ENCODE measurements around the gene NABP2.
A peak's percentile ranks its signal among the peaks of the same experiment; 100 is the strongest.
"Not testable (repeated sequence)": the region's sequence is repeated elsewhere in the genome, so short reads cannot be mapped to it uniquely, and the experiment has no call there.

The NABP2 gene

DNA sequence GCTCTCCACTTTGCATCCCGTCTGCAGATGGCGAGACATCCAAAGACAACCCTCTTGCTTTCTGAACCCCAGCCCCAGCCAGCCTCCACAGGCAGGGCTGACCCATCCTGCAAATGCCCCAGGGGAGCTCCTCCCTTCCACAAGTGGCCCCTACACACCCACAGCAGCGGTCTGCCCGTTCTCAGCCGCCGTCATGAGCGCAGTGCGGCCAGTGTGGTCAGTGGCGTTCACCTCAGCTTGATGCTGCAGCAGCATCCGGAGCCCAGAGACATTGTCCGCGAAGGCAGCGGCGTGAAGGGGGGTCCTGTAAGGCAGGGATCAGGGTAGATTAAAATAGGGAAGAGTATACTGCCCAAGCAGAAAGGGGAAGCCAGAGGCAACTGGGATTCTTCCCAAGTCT is 20.4 kb downstream of the NABP2 start:
- DNase-seq (ENCODE audit: low read depth in 2 of 2): no peak

- DNase-seq (ENCODE audit: low read depth in 2 of 2): no peak
These were observed 23.8 kb downstream of the NABP2 start for GRCh38 chr12:56247923-56248322.

DNA sequence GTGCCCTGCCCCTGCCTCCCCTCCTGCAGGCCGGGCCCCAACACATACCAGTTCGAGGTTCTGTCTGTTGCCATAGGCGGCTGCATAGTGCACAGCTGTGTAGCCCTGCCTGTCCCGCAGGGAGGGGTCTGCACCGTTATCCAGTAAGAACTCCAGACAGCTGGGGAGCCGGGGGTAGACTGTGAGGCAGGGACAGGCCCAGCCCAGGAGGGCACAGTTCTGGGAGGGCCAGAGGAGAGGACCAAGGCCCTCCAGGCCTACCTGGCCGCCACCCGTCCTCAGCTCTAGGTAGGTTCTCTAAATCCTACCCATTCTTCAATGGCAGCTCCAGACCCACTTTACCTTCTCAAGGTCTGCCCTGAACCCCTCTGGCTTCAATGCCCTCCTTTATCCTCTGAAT is 24.6 kb downstream of the NABP2 start:
- no peak for DNase-seq (ENCODE audit: low read depth in 2 of 2)

GRCh38 chr12:56252649-56253048 is 28.5 kb downstream of the NABP2 start:
- DNase-seq (ENCODE audit: low read depth in 2 of 2): no peak

- no peak for DNase-seq (ENCODE audit: low read depth in 2 of 2)
These were observed 28.9 kb downstream of the NABP2 start for GRCh38 chr12:56253091-56253490.

GRCh38 chr12:56255671-56256070 is 31.5 kb downstream of the NABP2 start:
- no peak for DNase-seq (ENCODE audit: low read depth in 2 of 2)

GRCh38 chr12:56256326-56256960 is 32.3 kb downstream of the NABP2 start:
- DNase-seq (ENCODE audit: low read depth in 2 of 2): no peak

DNA sequence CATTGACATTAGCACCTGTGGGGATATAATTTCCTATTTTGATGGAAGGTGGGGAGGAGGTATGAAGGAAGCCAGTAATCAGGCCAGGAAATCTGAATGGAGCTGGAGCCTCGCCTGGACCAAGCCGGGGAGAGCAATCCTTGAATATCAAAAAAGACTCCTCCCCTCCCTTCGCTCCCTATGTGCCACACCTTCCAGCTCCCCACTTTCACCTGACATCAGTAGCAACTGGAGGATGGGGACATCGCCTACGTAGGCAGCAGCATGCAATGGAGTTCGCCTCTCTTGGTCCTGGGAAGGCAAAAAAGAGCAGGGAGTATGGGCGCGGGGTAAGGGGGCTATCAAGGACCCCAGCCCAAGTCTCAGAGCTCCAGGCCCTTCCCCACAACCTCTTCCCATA is 32.9 kb downstream of the NABP2 start:
- DNase-seq (ENCODE audit: low read depth in 2 of 2): no peak

DNA sequence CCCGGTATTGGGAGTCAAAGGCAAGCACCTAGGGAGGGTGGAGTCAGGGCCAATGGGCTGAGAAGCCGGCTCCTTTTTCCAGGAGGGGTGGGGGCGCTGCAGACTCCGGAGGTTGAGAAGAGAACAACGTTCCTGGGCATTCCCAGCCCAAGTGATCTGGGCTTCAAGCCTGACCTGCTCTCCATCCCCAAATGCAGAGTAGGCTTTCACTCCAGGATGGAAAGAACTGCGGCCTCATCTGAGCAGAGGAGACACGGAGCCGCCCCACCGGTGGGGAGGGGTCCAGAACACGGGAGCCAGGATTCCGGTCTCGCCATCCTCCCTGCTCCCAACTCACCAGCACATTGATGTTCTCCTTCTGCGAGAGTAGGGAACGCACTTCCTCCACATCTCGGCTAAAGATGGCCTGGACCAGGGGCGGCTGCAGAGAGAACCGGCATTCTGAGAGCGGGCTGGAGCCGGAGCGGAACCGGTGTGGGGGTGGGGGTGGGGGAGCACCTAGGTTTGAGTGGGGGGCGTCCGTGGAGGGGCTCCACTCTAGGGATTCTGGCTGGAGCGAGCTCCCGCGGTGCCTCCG is 33.4 kb downstream of the NABP2 start:
- DNase-seq (ENCODE audit: low read depth in 2 of 2): no peak

DNA sequence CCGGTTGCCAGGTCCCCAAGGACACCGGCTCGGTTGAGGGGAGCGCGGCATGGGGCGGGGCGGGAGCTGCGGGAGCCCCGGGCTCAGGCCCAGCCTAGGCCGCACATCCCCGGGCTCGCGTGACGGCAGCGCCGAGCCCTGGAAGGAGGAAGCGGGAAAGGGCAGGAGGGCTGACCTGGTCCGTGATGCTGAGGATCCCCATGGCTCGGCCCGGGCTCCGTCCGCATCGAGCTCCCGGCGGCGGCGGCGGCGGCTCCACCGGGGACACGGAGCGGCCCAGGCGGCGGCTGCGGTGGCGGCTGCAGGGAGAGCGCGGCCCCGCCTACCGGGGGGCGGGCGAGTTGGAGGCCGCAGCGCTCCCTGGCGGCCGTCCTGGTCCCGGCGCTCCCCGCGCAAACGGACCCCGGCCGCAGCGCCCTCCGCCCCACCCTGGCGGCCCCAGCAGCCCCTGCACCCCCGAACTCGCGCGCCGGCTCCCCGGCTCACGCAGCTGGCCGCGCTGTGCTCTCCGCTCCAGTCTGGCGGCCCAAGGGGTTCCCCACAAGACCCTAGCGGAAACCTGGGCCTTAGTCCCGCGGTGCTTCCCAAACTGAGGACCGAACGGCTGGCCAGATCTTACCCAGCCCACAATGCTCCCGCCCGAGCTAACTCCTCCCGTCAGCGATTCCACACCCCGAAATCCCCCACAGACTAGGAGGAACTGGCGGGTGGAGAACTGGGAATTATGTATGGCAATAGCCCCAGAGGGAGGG is 34.1 kb downstream of the NABP2 start, which contains the start of gene ANKRD52:
ANKRD52 (minus strand) TSS at position 317 of the 752 bp plus-strand sequence; CDS start at position 202, 115 bp downstream.
- peak; percentile 48 to 69 for DNase-seq (ENCODE audit: low read depth in 2 of 2)

GRCh38 chr12:56258820-56259183 is 34.7 kb downstream of the NABP2 start:
- no peak for DNase-seq (ENCODE audit: low read depth in 2 of 2)

DNA sequence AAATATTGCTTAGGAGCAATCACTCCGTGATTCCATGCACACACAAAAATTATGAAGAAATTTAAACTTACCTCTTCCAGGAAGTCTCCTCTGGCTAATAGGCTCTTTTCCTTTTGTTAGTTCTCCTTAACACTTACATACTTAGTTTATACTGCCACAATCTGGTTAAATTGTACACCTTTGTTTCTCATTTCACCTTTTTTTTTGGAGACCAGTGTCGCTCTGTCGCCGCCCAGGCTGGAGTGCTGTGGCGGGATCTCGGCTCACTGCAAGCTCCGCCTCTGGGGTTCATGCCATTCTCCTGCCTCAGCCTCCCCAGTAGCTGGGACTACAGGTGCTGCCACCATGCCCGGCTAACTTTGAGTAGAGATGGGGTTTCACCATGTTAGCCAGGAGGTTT is 36.2 kb downstream of the NABP2 start:
- DNase-seq (ENCODE audit: low read depth in 2 of 2): no peak

DNA sequence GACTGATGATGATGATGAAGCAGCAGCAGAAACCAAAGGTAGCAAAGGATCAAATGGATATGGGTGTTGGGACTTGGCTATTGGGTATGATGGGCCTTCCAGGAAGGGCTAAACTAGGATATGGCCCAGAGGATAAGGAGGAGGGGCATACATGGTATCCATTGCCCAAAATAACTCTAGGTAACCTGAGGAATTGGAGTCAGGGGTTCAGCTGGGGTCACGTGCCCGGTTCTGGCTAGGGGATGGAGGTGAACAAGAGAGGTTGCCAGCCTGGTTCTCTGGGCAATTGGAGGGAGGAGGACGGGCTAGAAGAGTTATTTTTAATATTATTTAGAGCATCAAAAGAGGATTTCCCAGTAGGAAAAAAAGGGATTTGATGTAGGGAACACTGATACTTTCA is 36.8 kb downstream of the NABP2 start:
- DNase-seq (ENCODE audit: low read depth in 2 of 2): no peak

DNA sequence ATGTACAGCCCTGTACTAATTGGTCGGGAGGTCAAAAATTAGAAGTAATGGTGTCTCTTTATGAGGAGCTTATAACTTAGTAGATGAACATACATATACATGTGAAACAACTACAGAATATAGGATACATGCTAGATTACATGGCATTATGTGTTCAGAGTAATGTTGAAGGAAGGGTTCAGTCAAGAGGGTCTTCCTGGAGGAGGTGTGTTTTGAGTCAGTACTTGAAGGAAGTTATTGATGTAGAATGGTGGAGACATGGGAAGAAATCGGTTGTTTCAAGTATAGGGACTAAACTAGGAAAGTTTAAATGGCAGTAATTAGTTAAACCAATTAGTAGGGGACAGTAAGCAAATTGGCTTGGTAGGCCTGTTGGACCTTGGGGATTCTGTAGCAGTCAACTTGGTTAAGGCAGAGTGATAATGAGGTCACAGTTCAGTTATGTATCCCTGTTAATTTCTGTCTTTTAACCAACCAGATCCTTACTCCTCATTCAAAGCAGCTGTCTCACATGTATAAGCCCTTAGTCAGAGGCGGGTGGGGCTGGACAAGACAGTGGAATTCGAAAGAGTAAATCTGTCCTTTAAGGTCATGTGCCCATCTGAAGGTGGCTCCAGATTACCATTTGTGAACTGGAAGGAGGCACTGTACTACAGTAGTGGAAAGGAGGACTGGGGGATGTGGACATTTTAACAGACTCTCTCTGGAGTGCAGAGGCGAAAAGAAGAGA is 37.5 kb downstream of the NABP2 start:
- DNase-seq (ENCODE audit: low read depth in 2 of 2): no peak

DNA sequence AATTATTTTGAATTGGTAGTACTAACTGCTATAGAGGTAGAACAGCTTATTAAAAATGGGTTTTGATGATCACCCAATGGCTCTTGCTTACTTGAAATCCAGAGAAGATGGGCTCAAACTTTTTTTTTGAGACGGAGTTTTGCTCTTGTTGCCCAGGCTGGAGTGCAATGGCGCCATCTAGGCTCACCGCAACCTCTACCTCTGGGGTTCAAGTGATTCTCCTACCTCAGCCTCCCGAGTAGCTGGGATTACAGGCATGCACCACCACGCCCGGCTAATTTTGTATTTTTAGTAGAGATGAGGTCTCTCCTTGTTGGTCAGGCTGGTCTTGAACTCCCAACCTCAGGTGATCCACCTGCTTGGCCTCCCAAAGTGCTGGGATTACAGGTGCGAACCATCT is 38.8 kb downstream of the NABP2 start:
- not testable (repeated sequence) for DNase-seq (ENCODE audit: low read depth in 2 of 2)

- not testable (repeated sequence) for DNase-seq (ENCODE audit: low read depth in 2 of 2)
These were observed 42.0 kb downstream of the NABP2 start for GRCh38 chr12:56266068-56266692.

DNA sequence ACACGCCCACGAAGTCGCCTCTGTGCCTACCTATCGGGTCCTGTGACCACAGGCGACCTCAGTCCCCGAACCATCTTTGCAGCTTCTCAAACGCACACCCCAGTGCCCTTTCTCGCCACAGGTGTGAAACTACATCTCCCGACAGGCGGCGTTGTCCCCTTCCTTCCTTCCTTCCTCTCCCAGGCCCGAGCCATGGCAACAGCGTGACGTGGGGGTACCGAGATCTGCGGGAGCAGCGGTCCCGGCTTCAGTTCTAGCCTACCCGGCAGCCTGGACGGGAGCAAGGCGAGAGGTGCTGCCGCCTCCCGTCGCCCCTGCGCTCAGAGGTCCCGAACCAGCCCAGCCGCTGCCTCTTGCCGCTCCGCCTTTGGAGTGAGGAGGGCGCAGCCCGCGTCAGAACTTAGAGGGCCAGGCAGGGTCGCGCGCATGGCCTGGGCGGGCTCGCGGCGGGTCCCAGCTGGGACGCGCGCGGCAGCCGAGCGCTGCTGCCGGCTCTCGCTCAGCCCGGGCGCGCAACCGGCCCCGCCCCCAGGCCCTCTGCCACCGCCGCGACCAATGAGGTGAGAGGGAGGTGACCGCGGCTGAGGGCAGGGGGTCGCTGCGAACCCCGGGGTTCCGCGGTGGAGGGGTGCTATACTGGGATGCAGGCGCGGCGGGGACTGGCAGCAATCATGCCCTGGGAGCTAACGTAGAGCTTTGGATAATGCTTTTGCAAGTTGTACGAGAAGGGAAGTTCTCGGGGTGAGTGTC is 42.7 kb downstream of the NABP2 start, which contains the start of gene COQ10A:
COQ10A (plus strand) TSS at position 250 of the 750 bp plus-strand sequence; CDS start at position 427, 177 bp downstream.
- DNase-seq (ENCODE audit: low read depth in 2 of 2): peak; percentile 61 to 67

- DNase-seq (ENCODE audit: low read depth in 2 of 2): no peak
These were observed 43.4 kb downstream of the NABP2 start for GRCh38 chr12:56267443-56268071.

DNA sequence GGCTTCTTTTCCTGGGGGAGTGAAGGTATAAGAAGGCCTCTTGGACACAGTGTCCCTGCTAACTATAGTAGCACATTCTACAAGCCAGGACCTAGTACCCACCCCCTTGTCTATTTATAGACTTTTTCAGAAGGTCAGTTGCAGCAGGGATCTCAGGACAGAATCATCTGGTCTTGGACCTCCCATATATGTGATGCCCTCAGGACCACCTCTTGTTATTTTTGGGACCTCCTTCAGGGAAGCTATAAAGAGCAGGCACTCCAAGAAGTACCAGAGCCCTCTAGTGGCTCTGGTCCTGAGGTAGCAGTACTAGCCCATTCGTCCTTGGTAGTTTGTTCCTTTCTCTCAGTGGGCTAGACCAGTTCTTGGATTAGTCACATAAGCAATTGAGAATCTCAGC is 46.9 kb downstream of the NABP2 start:
- no peak for DNase-seq (ENCODE audit: low read depth in 2 of 2)

GRCh38 chr12:56272468-56272867 is 48.3 kb downstream of the NABP2 start:
- DNase-seq (ENCODE audit: low read depth in 2 of 2): not testable (repeated sequence)

- DNase-seq (ENCODE audit: low read depth in 2 of 2): no peak
These were observed 50.2 kb downstream of the NABP2 start for GRCh38 chr12:56274299-56274698.

Data from stimulated activated CD4-positive, alpha-beta T cell treated with anti-CD3 and anti-CD28 coated beads, Interleukin-1b, Interleukin-23, amount 100 ng/mL, for 1 hour (primary cell).